Measurements from ENCODE around the gene ASAH2. TPM values are rescaled to one million over a fixed set of nuclear protein-coding genes. Genes with fewer than 3 reads are reported as not detected.

The ASAH2 gene
- total and polyA plus RNA-seq, 2 donors (not counting 1 experiment from before 2014, with no cell fraction given), result 0.25 to 0.44 TPM

GRCh38 chr10:50289196-50289595 lies 37.9 kb upstream of the ASAH2 start:
- no peaks in the 10 kb centered on the region for H3K9me3 ChIP-seq (ENCODE audit: control extremely low read depth in 1 of 3, control insufficient read depth in 2 of 3, insufficient read depth in 1 of 3, low read length in 2 of 3)
- no peaks in the 10 kb centered on the region for H4K20me1 ChIP-seq (ENCODE audit: control insufficient read depth, insufficient read depth, low read length, poor library complexity, severe bottlenecking)
- DNase-seq (no peak), ATAC-seq (ENCODE audit: low read depth) (no peak)
- no peak overlapping the region for H2AFZ ChIP-seq (ENCODE audit: insufficient read depth, low read depth, low read length, poor library complexity, severe bottlenecking)
- Mint-ChIP-seq H3K4me1 (no peaks in the 10 kb centered on the region), H3K27ac (no peak overlapping the region), H3K9me3 (ENCODE audit: insufficient read depth) (no peaks in the 10 kb centered on the region), H3K27me3 (peaks cover 3% of the 10 kb centered on the region), H3K4me3 (no peak overlapping the region)
- H3K4me3 ChIP-seq (ENCODE audit: control extremely low read depth in 1 of 5, extremely low read depth in 1 of 5, insufficient read depth in 1 of 5, low read depth in 2 of 5, low read length in 4 of 5), result no peak overlapping the region
- CTCF ChIA-PET, result no interaction called here
- H3K27ac ChIP-seq (ENCODE audit: low read length in 2 of 2), result no peak overlapping the region
- H3K4me1 ChIP-seq (ENCODE audit: control insufficient read depth in 2 of 2, insufficient read depth in 2 of 2, low read length in 2 of 2), result no peaks in the 10 kb centered on the region
- H3K9ac ChIP-seq (ENCODE audit: low read length), result no peak overlapping the region
- no peaks in the 10 kb centered on the region for H3K79me2 ChIP-seq (ENCODE audit: control insufficient read depth, insufficient read depth, low read length)
- no peaks in the 10 kb centered on the region for H3K27me3 ChIP-seq (replicated peaks in 1 of 4; ENCODE audit: control extremely low read depth in 1 of 4, control insufficient read depth in 3 of 4, insufficient read depth in 4 of 4, low read length in 3 of 4)
- H3K4me2 ChIP-seq (replicated peaks; ENCODE audit: low read depth, low read length, poor library complexity, severe bottlenecking), result no peak overlapping the region
- TF ChIP-seq EZH2 (IDR thresholded peaks at IDR 0.05; ENCODE audit: borderline replicate concordance, insufficient read depth, low read depth, low read length, poor library complexity, severe bottlenecking), result no peak
- TF ChIP-seq, protein P1, sequence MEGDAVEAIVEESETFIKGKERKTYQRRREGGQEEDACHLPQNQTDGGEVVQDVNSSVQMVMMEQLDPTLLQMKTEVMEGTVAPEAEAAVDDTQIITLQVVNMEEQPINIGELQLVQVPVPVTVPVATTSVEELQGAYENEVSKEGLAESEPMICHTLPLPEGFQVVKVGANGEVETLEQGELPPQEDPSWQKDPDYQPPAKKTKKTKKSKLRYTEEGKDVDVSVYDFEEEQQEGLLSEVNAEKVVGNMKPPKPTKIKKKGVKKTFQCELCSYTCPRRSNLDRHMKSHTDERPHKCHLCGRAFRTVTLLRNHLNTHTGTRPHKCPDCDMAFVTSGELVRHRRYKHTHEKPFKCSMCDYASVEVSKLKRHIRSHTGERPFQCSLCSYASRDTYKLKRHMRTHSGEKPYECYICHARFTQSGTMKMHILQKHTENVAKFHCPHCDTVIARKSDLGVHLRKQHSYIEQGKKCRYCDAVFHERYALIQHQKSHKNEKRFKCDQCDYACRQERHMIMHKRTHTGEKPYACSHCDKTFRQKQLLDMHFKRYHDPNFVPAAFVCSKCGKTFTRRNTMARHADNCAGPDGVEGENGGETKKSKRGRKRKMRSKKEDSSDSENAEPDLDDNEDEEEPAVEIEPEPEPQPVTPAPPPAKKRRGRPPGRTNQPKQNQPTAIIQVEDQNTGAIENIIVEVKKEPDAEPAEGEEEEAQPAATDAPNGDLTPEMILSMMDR (IDR thresholded peaks at IDR 0.05), result no peak
- POLR2A ChIA-PET, result no interaction called here
- WGBS (ENCODE audit: insufficient coverage), result no CpG with 5 or more reads among the region's 6 CpGs
- intact Hi-C loops (cut with micrococcal nuclease), result no loop called here
- no peaks in the 10 kb centered on the region for H3K36me3 ChIP-seq (replicated peaks in 1 of 2; ENCODE audit: control extremely low read depth in 1 of 2, control insufficient read depth in 1 of 2, extremely low read depth in 1 of 2, insufficient read depth in 2 of 2, low read length in 1 of 2)

DNA sequence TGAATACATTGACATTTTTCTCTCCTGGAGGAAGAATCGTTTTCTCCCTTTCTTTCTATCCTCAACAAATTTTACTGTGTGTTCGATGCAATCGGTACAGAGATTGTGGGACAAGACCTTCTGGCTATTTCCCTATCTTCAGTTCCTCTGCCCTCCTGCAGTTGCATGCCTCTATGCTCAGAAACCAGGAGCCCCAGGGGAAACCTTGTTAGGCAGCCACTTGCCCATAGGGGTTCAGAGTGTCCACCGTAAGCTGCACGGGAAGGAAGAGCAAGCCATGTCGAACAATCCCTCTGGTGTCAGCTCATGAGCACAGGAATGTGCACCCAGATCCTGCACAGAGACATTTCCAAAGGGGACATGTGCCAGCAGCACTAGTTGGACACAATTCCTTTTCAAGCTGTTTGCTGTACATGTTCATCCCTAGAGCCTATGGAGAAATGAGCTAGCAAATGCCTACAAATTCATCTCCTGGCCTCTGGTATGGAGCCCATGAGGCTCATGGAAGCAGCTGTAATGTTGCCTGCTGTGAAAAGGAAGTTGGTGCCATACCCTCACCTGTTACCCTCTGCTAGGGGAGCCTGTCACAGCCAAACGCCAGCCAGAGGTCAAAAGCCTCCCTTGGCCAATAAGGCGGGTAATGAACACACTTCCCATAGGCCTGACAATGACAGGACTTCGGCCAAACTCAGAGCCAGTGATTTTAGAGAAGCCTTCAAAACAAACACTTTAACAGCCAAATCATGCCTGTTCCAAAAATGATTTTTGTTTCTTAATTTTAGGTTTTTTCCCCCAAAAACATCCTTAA lies 35.9 kb upstream of the ASAH2 start:
- Histone ChIP-seq H3K27me3 (replicated peaks in 1 of 4; ENCODE audit: control extremely low read depth in 1 of 4, control insufficient read depth in 3 of 4, insufficient read depth in 4 of 4, low read length in 3 of 4) (peaks cover 0 to 5% (median under 1%) of the 10 kb centered on the region in 4 experiments), H2AFZ (ENCODE audit: insufficient read depth, low read depth, low read length, poor library complexity, severe bottlenecking) (no peak overlapping the region), H3K4me2 (replicated peaks; ENCODE audit: low read depth, low read length, poor library complexity, severe bottlenecking) (no peak overlapping the region), H3K79me2 (ENCODE audit: control insufficient read depth, insufficient read depth, low read length) (no peaks in the 10 kb centered on the region), H3K27ac (ENCODE audit: low read length in 2 of 2) (no peak overlapping the region), H3K36me3 (replicated peaks in 1 of 2; ENCODE audit: control extremely low read depth in 1 of 2, control insufficient read depth in 1 of 2, extremely low read depth in 1 of 2, insufficient read depth in 2 of 2, low read length in 1 of 2) (no peaks in the 10 kb centered on the region), H3K9ac (ENCODE audit: low read length) (no peak overlapping the region), H3K9me3 (ENCODE audit: control extremely low read depth in 1 of 3, control insufficient read depth in 2 of 3, insufficient read depth in 1 of 3, low read length in 2 of 3) (no peaks in the 10 kb centered on the region), H3K4me1 (ENCODE audit: control insufficient read depth in 2 of 2, insufficient read depth in 2 of 2, low read length in 2 of 2) (no peaks in the 10 kb centered on the region), H3K4me3 (ENCODE audit: control extremely low read depth in 1 of 5, extremely low read depth in 1 of 5, insufficient read depth in 1 of 5, low read depth in 2 of 5, low read length in 4 of 5) (no peak overlapping the region), H4K20me1 (ENCODE audit: control insufficient read depth, insufficient read depth, low read length, poor library complexity, severe bottlenecking) (no peaks in the 10 kb centered on the region)
- H3K9me3 Mint-ChIP-seq (ENCODE audit: insufficient read depth), result no peaks in the 10 kb centered on the region
- ATAC-seq (ENCODE audit: low read depth), result no peak
- WGBS (ENCODE audit: insufficient coverage), result 85% methylated on average over 8 of the region's 9 CpGs
- H3K4me3 Mint-ChIP-seq, result no peak overlapping the region
- intact Hi-C loops (cut with micrococcal nuclease), result no loop called here
- H3K27ac Mint-ChIP-seq, result no peak overlapping the region
- H3K27me3 Mint-ChIP-seq, result peaks cover 16% of the 10 kb centered on the region
- H3K4me1 Mint-ChIP-seq, result no peaks in the 10 kb centered on the region
- ChIA-PET POLR2A (no interaction called here), CTCF (no interaction called here)
- TF ChIP-seq EZH2 (IDR thresholded peaks at IDR 0.05; ENCODE audit: borderline replicate concordance, insufficient read depth, low read depth, low read length, poor library complexity, severe bottlenecking), result no peak
- TF ChIP-seq, protein P1 (IDR thresholded peaks at IDR 0.05), result no peak
- DNase-seq, result no peak

All from B cell (primary cell).